ENCODE results near the gene B3GAT2.

The B3GAT2 gene

DNA sequence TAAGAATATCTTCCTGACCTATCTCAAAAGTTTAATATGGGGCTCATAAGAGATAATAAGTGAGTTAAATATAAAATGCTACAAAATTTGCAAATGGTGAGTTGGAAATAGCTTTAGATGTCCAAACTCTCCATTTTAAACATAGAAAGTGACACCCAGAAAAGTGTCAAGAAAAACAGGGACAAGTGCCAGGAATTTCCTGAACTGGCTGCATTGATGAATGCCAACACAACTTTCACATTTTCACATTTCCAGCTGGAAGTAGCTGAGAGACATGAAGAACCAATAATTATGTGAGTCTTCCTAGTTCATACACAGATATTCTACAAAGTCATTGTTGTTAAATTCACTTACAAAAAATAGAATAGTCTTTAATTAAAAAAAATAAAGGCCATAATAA lies 38.6 kb upstream of the B3GAT2 start:
- Histone ChIP-seq H3K4me3 (IDR thresholded peaks at IDR 0.05; ENCODE audit: insufficient read depth, low read depth, low read length) (no peak overlapping the region), H3K27me3 (ENCODE audit: insufficient read depth, low read depth) (no peaks in the 10 kb centered on the region), H2AFZ (ENCODE audit: low read depth) (no peak overlapping the region), H4K20me1 (ENCODE audit: insufficient read depth) (no peaks in the 10 kb centered on the region), H3K4me1 (ENCODE audit: low read depth, poor library complexity, severe bottlenecking) (no peaks in the 10 kb centered on the region), H3K9ac (no peak overlapping the region), H3K79me2 (ENCODE audit: insufficient read depth, low read depth) (no peaks in the 10 kb centered on the region), H3K4me2 (no peak overlapping the region), H3K36me3 (ENCODE audit: insufficient read depth) (no peaks in the 10 kb centered on the region; the same call in 1 of the 2 replicates), H3K27ac (no peak overlapping the region)
- TF ChIP-seq CTCF (conservative IDR thresholded peaks at IDR 0.05; ENCODE audit: low read depth, low read length) = no peak

- no peak overlapping the region for H3K4me2 ChIP-seq
- no peak overlapping the region for H3K27ac ChIP-seq
- H3K9ac ChIP-seq = no peak overlapping the region
- no peaks in the 10 kb centered on the region for H3K79me2 ChIP-seq (ENCODE audit: insufficient read depth, low read depth)
- TF ChIP-seq CTCF (conservative IDR thresholded peaks at IDR 0.05; ENCODE audit: low read depth, low read length) = no peak
- no peaks in the 10 kb centered on the region; the same call in 1 of the 2 replicates for H3K36me3 ChIP-seq (ENCODE audit: insufficient read depth)
- no peaks in the 10 kb centered on the region for H3K4me1 ChIP-seq (ENCODE audit: low read depth, poor library complexity, severe bottlenecking)
- no peaks in the 10 kb centered on the region for H4K20me1 ChIP-seq (ENCODE audit: insufficient read depth)
- no peak overlapping the region for H2AFZ ChIP-seq (ENCODE audit: low read depth)
- no peaks in the 10 kb centered on the region for H3K27me3 ChIP-seq (ENCODE audit: insufficient read depth, low read depth)
- H3K4me3 ChIP-seq (IDR thresholded peaks at IDR 0.05; ENCODE audit: insufficient read depth, low read depth, low read length) = no peak overlapping the region
Measured at GRCh38 chr6:70991253-70991652, 34.4 kb upstream of the B3GAT2 start.

DNA sequence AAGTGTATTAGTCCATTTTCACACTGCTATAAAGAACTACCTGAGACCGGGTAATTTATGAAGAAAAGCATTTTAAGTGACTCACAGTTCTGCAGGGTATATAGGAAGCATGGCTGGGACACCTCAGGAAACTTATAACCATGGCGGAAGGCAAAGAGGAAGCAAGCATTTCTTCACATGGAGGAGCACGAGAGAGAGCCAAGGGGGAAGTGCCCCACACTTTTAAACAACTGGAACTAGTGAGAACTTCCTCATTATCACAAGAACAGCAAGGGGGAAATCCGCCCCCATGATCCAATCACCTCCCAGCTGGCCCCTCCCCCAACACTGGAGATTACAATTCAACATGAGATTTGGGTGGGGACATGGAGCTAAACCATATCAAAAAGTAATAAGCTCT lies 28.3 kb upstream of the B3GAT2 start:
- Histone ChIP-seq H3K27me3 (ENCODE audit: insufficient read depth, low read depth) (no peaks in the 10 kb centered on the region), H4K20me1 (ENCODE audit: insufficient read depth) (no peaks in the 10 kb centered on the region), H3K4me2 (no peak overlapping the region), H3K27ac (no peak overlapping the region), H3K79me2 (ENCODE audit: insufficient read depth, low read depth) (no peaks in the 10 kb centered on the region), H2AFZ (ENCODE audit: low read depth) (no peak overlapping the region), H3K4me1 (ENCODE audit: low read depth, poor library complexity, severe bottlenecking) (no peaks in the 10 kb centered on the region), H3K36me3 (ENCODE audit: insufficient read depth) (no peaks in the 10 kb centered on the region), H3K4me3 (IDR thresholded peaks at IDR 0.05; ENCODE audit: insufficient read depth, low read depth, low read length) (no peak overlapping the region), H3K9ac (no peak overlapping the region)
- no peak for TF ChIP-seq CTCF (conservative IDR thresholded peaks at IDR 0.05; ENCODE audit: low read depth, low read length)

DNA sequence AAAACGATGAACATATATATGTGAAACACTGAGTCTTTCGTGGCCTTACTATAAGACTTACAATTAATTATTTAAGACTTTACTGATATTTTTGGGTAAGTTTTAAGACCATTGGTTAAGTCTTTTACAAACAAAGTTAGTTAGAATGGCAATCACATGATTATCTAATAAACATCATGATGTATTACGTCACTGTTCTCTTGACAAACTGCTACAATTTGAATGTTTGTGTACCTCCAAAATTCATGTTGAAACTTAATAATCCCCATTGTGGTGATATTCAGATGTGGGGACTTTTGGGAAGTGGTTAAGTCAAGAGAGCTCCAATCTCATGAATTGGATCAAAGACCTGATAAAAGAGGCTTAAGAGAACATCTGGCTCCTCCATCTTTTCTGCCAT lies 25.9 kb upstream of the B3GAT2 start:
- no peaks in the 10 kb centered on the region for H3K79me2 ChIP-seq (ENCODE audit: insufficient read depth, low read depth)
- H3K9ac ChIP-seq = no peak overlapping the region
- H3K4me1 ChIP-seq (ENCODE audit: low read depth, poor library complexity, severe bottlenecking) = no peaks in the 10 kb centered on the region
- no peak overlapping the region for H3K4me2 ChIP-seq
- H3K27ac ChIP-seq = no peak overlapping the region
- TF ChIP-seq CTCF (conservative IDR thresholded peaks at IDR 0.05; ENCODE audit: low read depth, low read length) = no peak
- no peaks in the 10 kb centered on the region for H3K36me3 ChIP-seq (ENCODE audit: insufficient read depth)
- H2AFZ ChIP-seq (ENCODE audit: low read depth) = no peak overlapping the region
- no peaks in the 10 kb centered on the region for H3K27me3 ChIP-seq (ENCODE audit: insufficient read depth, low read depth)
- H3K4me3 ChIP-seq (IDR thresholded peaks at IDR 0.05; ENCODE audit: insufficient read depth, low read depth, low read length) = no peak overlapping the region
- H4K20me1 ChIP-seq (ENCODE audit: insufficient read depth) = no peaks in the 10 kb centered on the region

All from KMS-11 (cell line).